ENCODE data around the gene EFNA5. TPM values are rescaled to one million over a fixed set of nuclear protein-coding genes. Genes with fewer than 3 reads are reported as not detected.

EFNA5 gene
- polyA plus RNA-seq, 1 donor from 2014 or later = 4.2 TPM

- Histone ChIP-seq H3K79me2 (replicated peaks; ENCODE audit: insufficient read depth, low read length) (peaks cover 17% of the 10 kb centered on the region), H3K4me2 (ENCODE audit: low read length) (no peak overlapping the region), H3K36me3 (ENCODE audit: insufficient read depth, low read length) (no peaks in the 10 kb centered on the region), H3K9ac (ENCODE audit: low read length) (no peak overlapping the region), H3K9me3 (ENCODE audit: low read length) (no peaks in the 10 kb centered on the region), H3K4me3 (ENCODE audit: low read length) (no peak overlapping the region), H4K20me1 (ENCODE audit: insufficient read depth) (no peaks in the 10 kb centered on the region), H3F3A (ENCODE audit: insufficient read depth, low read length, poor library complexity, severe bottlenecking) (no peaks in the 10 kb centered on the region), H3K27me3 (ENCODE audit: insufficient read depth, low read depth, low read length) (no peaks in the 10 kb centered on the region), H3K27ac (ENCODE audit: low read length) (no peak overlapping the region), H2AFZ (ENCODE audit: low read depth, low read length) (no peak overlapping the region), H3K9me2 (ENCODE audit: insufficient read depth, low read length) (no peaks in the 10 kb centered on the region)
- no peak for TF ChIP-seq MXI1 (conservative IDR thresholded peaks at IDR 0.05; ENCODE audit: poor library complexity, severe bottlenecking)
- no peak for TF ChIP-seq RAD21 (conservative IDR thresholded peaks at IDR 0.05)
- no peak for TF ChIP-seq TAF1 (IDR thresholded peaks at IDR 0.05; ENCODE audit: low read depth)
- TF ChIP-seq, protein P1, sequence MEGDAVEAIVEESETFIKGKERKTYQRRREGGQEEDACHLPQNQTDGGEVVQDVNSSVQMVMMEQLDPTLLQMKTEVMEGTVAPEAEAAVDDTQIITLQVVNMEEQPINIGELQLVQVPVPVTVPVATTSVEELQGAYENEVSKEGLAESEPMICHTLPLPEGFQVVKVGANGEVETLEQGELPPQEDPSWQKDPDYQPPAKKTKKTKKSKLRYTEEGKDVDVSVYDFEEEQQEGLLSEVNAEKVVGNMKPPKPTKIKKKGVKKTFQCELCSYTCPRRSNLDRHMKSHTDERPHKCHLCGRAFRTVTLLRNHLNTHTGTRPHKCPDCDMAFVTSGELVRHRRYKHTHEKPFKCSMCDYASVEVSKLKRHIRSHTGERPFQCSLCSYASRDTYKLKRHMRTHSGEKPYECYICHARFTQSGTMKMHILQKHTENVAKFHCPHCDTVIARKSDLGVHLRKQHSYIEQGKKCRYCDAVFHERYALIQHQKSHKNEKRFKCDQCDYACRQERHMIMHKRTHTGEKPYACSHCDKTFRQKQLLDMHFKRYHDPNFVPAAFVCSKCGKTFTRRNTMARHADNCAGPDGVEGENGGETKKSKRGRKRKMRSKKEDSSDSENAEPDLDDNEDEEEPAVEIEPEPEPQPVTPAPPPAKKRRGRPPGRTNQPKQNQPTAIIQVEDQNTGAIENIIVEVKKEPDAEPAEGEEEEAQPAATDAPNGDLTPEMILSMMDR (IDR thresholded peaks at IDR 0.05; ENCODE audit: poor library complexity, severe bottlenecking) = no peak
- TF ChIP-seq EZH2 (IDR thresholded peaks at IDR 0.05; ENCODE audit: borderline replicate concordance, insufficient read depth, low read length, poor library complexity, severe bottlenecking) = no peak
Measured at GRCh38 chr5:107590686-107591085, 80.1 kb downstream of the EFNA5 start.

DNA sequence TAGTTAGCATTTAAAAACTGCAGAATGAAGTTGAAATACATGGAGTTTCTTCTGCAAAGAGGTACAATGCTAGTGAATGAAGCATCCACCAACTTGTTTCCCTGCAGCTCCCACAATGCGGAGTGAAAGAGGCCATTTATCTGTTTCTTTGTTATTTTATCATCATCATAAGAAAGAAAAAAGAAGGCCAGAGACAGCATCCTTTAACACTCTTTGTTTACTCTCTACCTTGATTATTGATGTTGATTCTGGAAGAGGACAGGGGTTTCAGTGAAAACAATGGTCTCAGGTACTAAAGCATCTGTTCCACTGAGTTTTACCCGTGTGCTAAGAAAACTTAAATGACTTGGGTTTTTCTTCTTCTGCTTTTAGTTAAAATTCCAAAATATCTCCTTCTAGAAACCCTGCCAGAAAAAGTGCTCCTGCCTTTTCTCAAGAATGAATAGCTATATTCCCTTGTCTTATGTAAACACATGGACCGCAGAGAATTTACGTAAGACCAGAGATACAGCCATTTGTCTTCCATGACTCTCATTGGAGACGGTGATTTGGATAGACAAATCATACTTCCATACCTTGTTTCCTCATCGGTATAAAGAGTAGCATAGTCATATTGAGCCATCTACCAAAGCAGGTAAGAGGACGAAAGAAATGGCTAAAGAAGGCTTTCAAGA is 81.1 kb downstream of the EFNA5 start:
- Histone ChIP-seq H3K9me2 (ENCODE audit: insufficient read depth, low read length) (no peaks in the 10 kb centered on the region), H3K27me3 (ENCODE audit: insufficient read depth, low read depth, low read length) (no peaks in the 10 kb centered on the region), H3K4me3 (ENCODE audit: low read length) (no peak overlapping the region), H3K9ac (ENCODE audit: low read length) (no peak overlapping the region), H3K27ac (ENCODE audit: low read length) (no peak overlapping the region), H3K9me3 (ENCODE audit: low read length) (no peaks in the 10 kb centered on the region), H4K20me1 (ENCODE audit: insufficient read depth) (no peaks in the 10 kb centered on the region), H3K4me2 (ENCODE audit: low read length) (no peak overlapping the region), H3F3A (ENCODE audit: insufficient read depth, low read length, poor library complexity, severe bottlenecking) (no peaks in the 10 kb centered on the region), H3K79me2 (replicated peaks; ENCODE audit: insufficient read depth, low read length) (peaks cover 12% of the 10 kb centered on the region), H2AFZ (ENCODE audit: low read depth, low read length) (no peak overlapping the region), H3K36me3 (ENCODE audit: insufficient read depth, low read length) (no peaks in the 10 kb centered on the region)
- TF ChIP-seq SMC3 (conservative IDR thresholded peaks at IDR 0.05; ENCODE audit: poor library complexity) (no peak), RAD21 (conservative IDR thresholded peaks at IDR 0.05) (no peak), EP300 (conservative IDR thresholded peaks at IDR 0.05; ENCODE audit: poor library complexity, severe bottlenecking) (no peak), REST (IDR thresholded peaks at IDR 0.05; ENCODE audit: borderline replicate concordance) (no peak), MXI1 (conservative IDR thresholded peaks at IDR 0.05; ENCODE audit: poor library complexity, severe bottlenecking) (no peak), EZH2 (IDR thresholded peaks at IDR 0.05; ENCODE audit: borderline replicate concordance, insufficient read depth, low read length, poor library complexity, severe bottlenecking) (no peak), TAF1 (IDR thresholded peaks at IDR 0.05; ENCODE audit: low read depth) (no peak), POLR2AphosphoS5 (IDR thresholded peaks at IDR 0.05) (no peak)
- TF ChIP-seq, protein P1 (IDR thresholded peaks at IDR 0.05; ENCODE audit: poor library complexity, severe bottlenecking) = no peak

Measured in neural cell (in vitro differentiated cells).